ENCODE data around the gene ZBTB12. TPM values are rescaled to one million over a fixed set of nuclear protein-coding genes. Genes with fewer than 3 reads are reported as not detected.

Gene ZBTB12
- total and polyA plus RNA-seq, 2 of the 4 experiments (the other 2 are of a cell fraction): 2.0 to 8.5 TPM

DNA sequence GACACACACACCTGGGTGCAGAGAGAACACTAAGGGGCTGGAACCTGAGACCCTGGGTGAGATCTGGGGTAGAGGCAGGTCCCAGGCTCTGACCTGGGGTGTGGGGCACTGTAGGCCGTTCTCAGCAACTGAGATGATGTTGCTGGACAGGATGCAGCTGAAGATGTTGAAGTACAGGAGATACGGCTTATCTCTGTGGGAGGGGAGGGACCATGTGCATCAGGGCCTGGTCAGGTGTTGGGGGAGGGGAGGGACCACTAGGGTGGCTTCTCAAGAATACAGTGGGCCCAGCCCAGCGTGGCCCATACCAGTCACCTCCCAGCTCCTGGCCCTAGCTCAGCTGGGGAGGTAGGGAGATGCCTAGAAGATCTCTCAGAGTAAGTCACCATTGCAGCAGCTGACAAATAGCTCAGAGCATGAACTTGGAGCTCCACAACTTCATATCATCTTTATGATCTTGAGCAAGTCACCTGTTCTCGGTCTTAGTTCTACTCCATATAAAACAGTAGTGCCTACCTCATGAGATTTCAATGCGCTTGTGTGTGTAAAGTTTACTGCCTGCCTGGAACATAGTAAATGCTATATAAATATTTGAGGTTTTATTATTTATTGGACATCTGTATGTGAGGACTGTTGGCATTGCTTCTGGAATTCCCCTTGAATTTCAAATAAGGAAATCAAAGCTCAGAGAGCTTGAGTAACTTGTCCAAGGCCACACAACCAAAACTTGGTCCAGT lies 26.9 kb downstream of the ZBTB12 start:
- intact Hi-C loops (cut with micrococcal nuclease): no loop called here
- H2BK15ac ChIP-seq (ENCODE audit: low read depth, low read length): no peak overlapping the region
- H3K56ac ChIP-seq (ENCODE audit: extremely low read depth, insufficient read depth, low read length): no peak overlapping the region
- H3K4me3 ChIP-seq (ENCODE audit: insufficient read depth, low read depth, low read length): no peak overlapping the region
- H3K9me3 ChIP-seq (ENCODE audit: control insufficient read depth, insufficient read depth, low read length): no peaks in the 10 kb centered on the region
- H3K4me1 ChIP-seq (ENCODE audit: control insufficient read depth, insufficient read depth, low read length): peaks cover 14% of the 10 kb centered on the region
- H3K9me1 ChIP-seq (ENCODE audit: insufficient read depth, low read length): peaks cover 3% of the 10 kb centered on the region; the same call in 1 of the 2 replicates
- no peak overlapping the region for H2BK120ac ChIP-seq (ENCODE audit: low read depth, low read length)
- no peak overlapping the region for H3K23ac ChIP-seq (ENCODE audit: low read depth, low read length)
- H2BK20ac ChIP-seq (ENCODE audit: low read depth, low read length): peak overlapping the region; percentile 19; the same call in 1 of the 2 replicates
- ChIA-PET POLR2A (ENCODE audit: unreplicated experiment) (interaction anchor here (0.6 kb wide), 1 partner anchor 328 kb away, joined by 13 read pairs; the partner anchor contains the start of gene ATP6V1G2), CTCF (interaction anchor here (1.2 kb wide), 1 partner anchor 15 kb away, joined by 7 read pairs; no protein-coding TSS in a partner anchor)
- H3K18ac ChIP-seq (ENCODE audit: low read depth, low read length): no peak overlapping the region
- DNase-seq (peak; percentile 66), ATAC-seq (ENCODE audit: low read depth) (peak; percentile 57)
- H3K36me3 ChIP-seq (ENCODE audit: control insufficient read depth, insufficient read depth, low read length): peaks cover 6% of the 10 kb centered on the region
- H4K5ac ChIP-seq (ENCODE audit: low read depth, low read length): no peak overlapping the region
- no peak overlapping the region for H4K91ac ChIP-seq (ENCODE audit: insufficient read depth, low read depth, low read length)
- no peak overlapping the region for H2BK5ac ChIP-seq (ENCODE audit: low read depth, low read length, poor library complexity, severe bottlenecking)
- no peak overlapping the region for H4K8ac ChIP-seq (ENCODE audit: low read depth in 2 of 2, low read length in 2 of 2)
- H3K27ac ChIP-seq (ENCODE audit: insufficient read depth, low read length): no peak overlapping the region
- no peaks in the 10 kb centered on the region for H4K20me1 ChIP-seq (ENCODE audit: insufficient read depth, low read length)
- H3K9ac ChIP-seq (ENCODE audit: low read depth, low read length): no peak overlapping the region
- in situ Hi-C loops (cut with MboI; ENCODE audit: low sequenced_read_pairs): no loop called here
- no peak overlapping the region for H3K4me2 ChIP-seq (ENCODE audit: low read depth, low read length)
- dilution Hi-C loops (cut with HindIII; ENCODE audit: low sequenced_read_pairs, unreplicated experiment): no loop called here
- H2AK5ac ChIP-seq (ENCODE audit: low read depth, low read length): no peak overlapping the region
- peak overlapping the region; percentile 27; the same call in 1 of the 2 replicates for H3K4ac ChIP-seq (ENCODE audit: low read depth, low read length)
- H3K27me3 ChIP-seq (ENCODE audit: control insufficient read depth, insufficient read depth, low read length): no peaks in the 10 kb centered on the region
- no peak overlapping the region for H2AK9ac ChIP-seq (replicated peaks; ENCODE audit: low read depth, low read length, poor library complexity)
- TF ChIP-seq CEBPB (IDR thresholded peaks at IDR 0.05; ENCODE audit: low read depth, low read length): no peak
- TF ChIP-seq NFE2L2 (IDR thresholded peaks at IDR 0.05; ENCODE audit: low read depth, low read length): no peak
- TF ChIP-seq, protein P1, sequence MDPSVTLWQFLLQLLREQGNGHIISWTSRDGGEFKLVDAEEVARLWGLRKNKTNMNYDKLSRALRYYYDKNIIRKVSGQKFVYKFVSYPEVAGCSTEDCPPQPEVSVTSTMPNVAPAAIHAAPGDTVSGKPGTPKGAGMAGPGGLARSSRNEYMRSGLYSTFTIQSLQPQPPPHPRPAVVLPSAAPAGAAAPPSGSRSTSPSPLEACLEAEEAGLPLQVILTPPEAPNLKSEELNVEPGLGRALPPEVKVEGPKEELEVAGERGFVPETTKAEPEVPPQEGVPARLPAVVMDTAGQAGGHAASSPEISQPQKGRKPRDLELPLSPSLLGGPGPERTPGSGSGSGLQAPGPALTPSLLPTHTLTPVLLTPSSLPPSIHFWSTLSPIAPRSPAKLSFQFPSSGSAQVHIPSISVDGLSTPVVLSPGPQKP (IDR thresholded peaks at IDR 0.05; ENCODE audit: borderline replicate concordance, low read depth, low read length): no peak
- no peak for TF ChIP-seq USF2 (IDR thresholded peaks at IDR 0.05; ENCODE audit: low read depth, low read length)
- no peak for TF ChIP-seq MAZ (IDR thresholded peaks at IDR 0.05; ENCODE audit: borderline replicate concordance, low read depth, low read length)
- TF ChIP-seq FOS (IDR thresholded peaks at IDR 0.05; ENCODE audit: low read depth, low read length): no peak
- TF ChIP-seq MAFK (IDR thresholded peaks at IDR 0.05; ENCODE audit: low read depth, low read length): no peak
- no peak for TF ChIP-seq SMC3 (IDR thresholded peaks at IDR 0.05; ENCODE audit: low read depth, low read length)
- no peak for TF ChIP-seq CHD1 (IDR thresholded peaks at IDR 0.05; ENCODE audit: low read depth, low read length)
- TF ChIP-seq, protein P2, sequence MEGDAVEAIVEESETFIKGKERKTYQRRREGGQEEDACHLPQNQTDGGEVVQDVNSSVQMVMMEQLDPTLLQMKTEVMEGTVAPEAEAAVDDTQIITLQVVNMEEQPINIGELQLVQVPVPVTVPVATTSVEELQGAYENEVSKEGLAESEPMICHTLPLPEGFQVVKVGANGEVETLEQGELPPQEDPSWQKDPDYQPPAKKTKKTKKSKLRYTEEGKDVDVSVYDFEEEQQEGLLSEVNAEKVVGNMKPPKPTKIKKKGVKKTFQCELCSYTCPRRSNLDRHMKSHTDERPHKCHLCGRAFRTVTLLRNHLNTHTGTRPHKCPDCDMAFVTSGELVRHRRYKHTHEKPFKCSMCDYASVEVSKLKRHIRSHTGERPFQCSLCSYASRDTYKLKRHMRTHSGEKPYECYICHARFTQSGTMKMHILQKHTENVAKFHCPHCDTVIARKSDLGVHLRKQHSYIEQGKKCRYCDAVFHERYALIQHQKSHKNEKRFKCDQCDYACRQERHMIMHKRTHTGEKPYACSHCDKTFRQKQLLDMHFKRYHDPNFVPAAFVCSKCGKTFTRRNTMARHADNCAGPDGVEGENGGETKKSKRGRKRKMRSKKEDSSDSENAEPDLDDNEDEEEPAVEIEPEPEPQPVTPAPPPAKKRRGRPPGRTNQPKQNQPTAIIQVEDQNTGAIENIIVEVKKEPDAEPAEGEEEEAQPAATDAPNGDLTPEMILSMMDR (conservative IDR thresholded peaks at IDR 0.05; ENCODE audit: low read depth, low read length): no peak
- H3K79me1 ChIP-seq (ENCODE audit: low read depth in 1 of 2, low read length in 2 of 2): no peaks in the 10 kb centered on the region
- 0 out of 2 replicates have a peak overlapping the region, but pooled peaks have one; percentile 3 for H3K14ac ChIP-seq (replicated peaks; ENCODE audit: low read depth, low read length)
- 50% methylated on average over 2 of the region's 5 CpGs; no CpG with 5 or more reads in 1 of the 2 experiments for WGBS, 2 experiments (ENCODE audit: extremely low coverage in 2 of 2, insufficient read length in 1 of 2)
- BruUV-seq (replicated peaks): no TSS peak
- H2AFZ ChIP-seq (replicated peaks; ENCODE audit: low read length, poor library complexity): no peak overlapping the region

Measured in IMR-90 (cell line).